GM12891 (cell line): ENCODE results near the gene MRNIP.

Experiments used
- PAX5 ChIP-seq: IDR thresholded peaks from 2 replicates; pipeline ENCODE4 v1.6.1; 2011; ENCODE audit warnings: low read length, moderate library complexity, mild to moderate bottlenecking; ENCODE audit not compliant: insufficient read depth, severe bottlenecking
- POLR2A ChIP-seq: IDR thresholded peaks from 2 replicates; pipeline ENCODE4 v1.6.1; 2011; ENCODE audit warnings: low read depth, low read length, control low read depth
- POLR2AphosphoS5 ChIP-seq: IDR thresholded peaks from 2 replicates; pipeline ENCODE4 v1.6.1; 2011; ENCODE audit warnings: low read depth, low read length, control low read depth
- SPI1 ChIP-seq: IDR thresholded peaks from 2 replicates; pipeline ENCODE4 v1.6.1; 2011; ENCODE audit warnings: low read depth, low read length, control low read depth
- TAF1 ChIP-seq: IDR thresholded peaks from 2 replicates; pipeline ENCODE4 v1.6.1; 2011; ENCODE audit warnings: low read depth, low read length, control low read depth

GRCh38 chr5:179792612-179793467, 65.8 kb downstream of the MRNIP start:
- TF ChIP-seq POLR2A (no peak), POLR2AphosphoS5 (no peak), SPI1 (peak; percentile 81), TAF1 (no peak), PAX5 (no peak)
